Activated naive CD4-positive, alpha-beta T cell treated with anti-CD3 and anti-CD28 coated beads for 36 hours (primary cell): ENCODE data around the gene CD34. TPM values are rescaled to one million over a fixed set of nuclear protein-coding genes. Genes with fewer than 3 reads are reported as not detected.
"Not testable (repeated sequence)": the region's sequence is repeated elsewhere in the genome, so short reads cannot be mapped to it uniquely, and the experiment has no call there.

ENCODE experiments used
- CTCF ChIA-PET: fragments of 350-600 bp; sonication (Branson Sonifier 250); formaldehyde crosslinking; loops from one replicate; lab custom pipeline; 2021; ENCODE audit warnings: antibody characterized with exemption; lab: Charles Lee
- DNase-seq: peaks from one replicate; pipeline ENCODE4 v3.0.0-alpha.2; 2020
- H3K27ac Mint-ChIP-seq: one replicate; pipeline ENCODE4 v1.8.0; 2021; ENCODE audit warnings: mild to moderate bottlenecking, mixed read lengths
- H3K27me3 Mint-ChIP-seq: one replicate; pipeline ENCODE4 v1.8.0; 2021; ENCODE audit warnings: low read depth, mixed read lengths
- H3K36me3 Mint-ChIP-seq: one replicate; pipeline ENCODE4 v1.8.0; 2021; ENCODE audit warnings: low read depth, mixed read lengths
- H3K4me1 Mint-ChIP-seq: one replicate; pipeline ENCODE4 v1.8.0; 2021; ENCODE audit warnings: low read depth, mixed read lengths
- H3K4me3 Mint-ChIP-seq: one replicate; pipeline ENCODE4 v1.8.0; 2021; ENCODE audit warnings: mild to moderate bottlenecking, moderate library complexity, mixed read lengths
- H3K9me3 Mint-ChIP-seq: one replicate; pipeline ENCODE4 v1.8.0; 2021; ENCODE audit warnings: mixed read lengths
- intact Hi-C: fragments of 100-400 bp; cut with micrococcal nuclease; formaldehyde crosslinking; loops from one replicate; pipeline ENCODE4 v1.15.1; 2023
- total RNA-seq, 2 experiments: library from RNA; stranded (reverse); gene quantifications; one replicate each; pipeline ENCODE4 v1.2.3, GENCODE V29; 2021

Gene CD34
- total RNA-seq, 2 experiments from 2014 or later = 0.02 TPM

GRCh38 chr1:207949571-207950195 is 38.8 kb upstream of the CD34 start:
- no peak for DNase-seq
- peaks cover 3% of the 10 kb centered on the region for H3K27me3 Mint-ChIP-seq
- H3K36me3 Mint-ChIP-seq = no peaks in the 10 kb centered on the region
- H3K4me3 Mint-ChIP-seq = no peak overlapping the region
- no peaks in the 10 kb centered on the region for H3K9me3 Mint-ChIP-seq
- no peak overlapping the region for H3K27ac Mint-ChIP-seq
- intact Hi-C loops = no loop called here
- no peaks in the 10 kb centered on the region for H3K4me1 Mint-ChIP-seq
- CTCF ChIA-PET = no interaction called here

GRCh38 chr1:207948536-207949250 is 37.8 kb upstream of the CD34 start:
- DNase-seq = no peak
- H3K36me3 Mint-ChIP-seq = no peaks in the 10 kb centered on the region
- H3K27ac Mint-ChIP-seq = no peak overlapping the region
- intact Hi-C loops = no loop called here
- CTCF ChIA-PET = no interaction called here
- H3K9me3 Mint-ChIP-seq = no peaks in the 10 kb centered on the region
- peaks cover 2% of the 10 kb centered on the region for H3K27me3 Mint-ChIP-seq
- H3K4me1 Mint-ChIP-seq = no peaks in the 10 kb centered on the region
- no peak overlapping the region for H3K4me3 Mint-ChIP-seq

GRCh38 chr1:207946756-207947155 is 35.8 kb upstream of the CD34 start:
- H3K4me1 Mint-ChIP-seq = no peaks in the 10 kb centered on the region
- intact Hi-C loops = no loop called here
- CTCF ChIA-PET = interaction anchor here (0.7 kb wide), 1 partner anchor 59 kb away, joined by 3 read pairs; no protein-coding TSS in a partner anchor
- DNase-seq = no peak
- no peak overlapping the region for H3K27ac Mint-ChIP-seq
- H3K9me3 Mint-ChIP-seq = no peaks in the 10 kb centered on the region
- H3K4me3 Mint-ChIP-seq = no peak overlapping the region
- H3K36me3 Mint-ChIP-seq = no peaks in the 10 kb centered on the region
- peaks cover 5% of the 10 kb centered on the region for H3K27me3 Mint-ChIP-seq

- Mint-ChIP-seq H3K4me3 (no peak overlapping the region), H3K4me1 (no peaks in the 10 kb centered on the region), H3K27me3 (peaks cover 10% of the 10 kb centered on the region), H3K27ac (no peak overlapping the region), H3K9me3 (no peaks in the 10 kb centered on the region), H3K36me3 (no peaks in the 10 kb centered on the region)
- CTCF ChIA-PET = interaction anchor here (1.5 kb wide), 2 partner anchors 19 to 51 kb away, joined by 3 to 4 read pairs; no protein-coding TSS in a partner anchor
- intact Hi-C loops = no loop called here
- no peak for DNase-seq
These were observed 33.6 kb upstream of the CD34 start for GRCh38 chr1:207944571-207944970.

- H3K4me3 Mint-ChIP-seq, H3K4me1 Mint-ChIP-seq, H3K36me3 Mint-ChIP-seq, H3K27ac Mint-ChIP-seq, DNase-seq, intact Hi-C loops, H3K9me3 Mint-ChIP-seq: not testable (repeated sequence)
- peaks cover 12% of the 10 kb centered on the region for H3K27me3 Mint-ChIP-seq
- CTCF ChIA-PET = interaction anchor here (0.8 to 1.7 kb wide), 2 partner anchors 56 to 145 kb away, joined by 3 to 5 read pairs; no protein-coding TSS in a partner anchor
These were observed 31.4 kb upstream of the CD34 start for GRCh38 chr1:207942337-207942741.

GRCh38 chr1:207941665-207942064 is 30.7 kb upstream of the CD34 start:
- Mint-ChIP-seq H3K9me3 (no peaks in the 10 kb centered on the region), H3K4me1 (no peaks in the 10 kb centered on the region), H3K4me3 (no peak overlapping the region), H3K27ac (no peak overlapping the region), H3K27me3 (peaks cover 12% of the 10 kb centered on the region), H3K36me3 (no peaks in the 10 kb centered on the region)
- no peak for DNase-seq
- CTCF ChIA-PET = interaction anchor here (0.8 to 1.7 kb wide), 2 partner anchors 56 to 144 kb away, joined by 3 to 5 read pairs; no protein-coding TSS in a partner anchor
- intact Hi-C loops = no loop called here

GRCh38 chr1:207938016-207938415 is 27.1 kb upstream of the CD34 start:
- CTCF ChIA-PET = interaction anchor here (0.6 to 3.3 kb wide), 2 partner anchors 8 to 53 kb away, joined by 3 to 8 read pairs; no protein-coding TSS in a partner anchor
- Mint-ChIP-seq H3K27me3 (peaks cover 12% of the 10 kb centered on the region), H3K9me3 (no peaks in the 10 kb centered on the region), H3K36me3 (no peaks in the 10 kb centered on the region), H3K4me3 (no peak overlapping the region), H3K4me1 (no peaks in the 10 kb centered on the region), H3K27ac (no peak overlapping the region)
- DNase-seq = no peak
- intact Hi-C loops = no loop called here

- Mint-ChIP-seq H3K4me3 (no peak overlapping the region), H3K4me1 (no peaks in the 10 kb centered on the region), H3K27ac (no peak overlapping the region), H3K36me3 (no peaks in the 10 kb centered on the region), H3K27me3 (peaks cover 10% of the 10 kb centered on the region), H3K9me3 (no peaks in the 10 kb centered on the region)
- intact Hi-C loops = no loop called here
- CTCF ChIA-PET = interaction anchor here (3.3 kb wide), 1 partner anchor 52 kb away, joined by 8 read pairs; no protein-coding TSS in a partner anchor
- DNase-seq = no peak
These were observed 26.3 kb upstream of the CD34 start for GRCh38 chr1:207937204-207937603.

- no peaks in the 10 kb centered on the region for H3K9me3 Mint-ChIP-seq
- H3K36me3 Mint-ChIP-seq = no peaks in the 10 kb centered on the region
- no peak for DNase-seq
- H3K4me1 Mint-ChIP-seq = no peaks in the 10 kb centered on the region
- no peak overlapping the region for H3K4me3 Mint-ChIP-seq
- CTCF ChIA-PET = interaction anchor here (1.0 to 1.5 kb wide), 2 partner anchors 28 to 50 kb away, joined by 3 to 4 read pairs; no protein-coding TSS in a partner anchor
- H3K27ac Mint-ChIP-seq = no peak overlapping the region
- intact Hi-C loops = no loop called here
- H3K27me3 Mint-ChIP-seq = peaks cover 6% of the 10 kb centered on the region
These were observed 24.2 kb upstream of the CD34 start for GRCh38 chr1:207935166-207935583.

GRCh38 chr1:207933205-207933800 is 22.4 kb upstream of the CD34 start:
- no peak for DNase-seq
- no peaks in the 10 kb centered on the region for H3K4me1 Mint-ChIP-seq
- no peak overlapping the region for H3K4me3 Mint-ChIP-seq
- CTCF ChIA-PET = interaction anchor here (0.8 kb wide), 1 partner anchor 30 kb away, joined by 3 read pairs; no protein-coding TSS in a partner anchor
- H3K27me3 Mint-ChIP-seq = peaks cover 3% of the 10 kb centered on the region
- intact Hi-C loops = no loop called here
- H3K9me3 Mint-ChIP-seq = no peaks in the 10 kb centered on the region
- no peak overlapping the region for H3K27ac Mint-ChIP-seq
- no peaks in the 10 kb centered on the region for H3K36me3 Mint-ChIP-seq

GRCh38 chr1:207926984-207927383 is 16.1 kb upstream of the CD34 start:
- peaks cover 16% of the 10 kb centered on the region for H3K27me3 Mint-ChIP-seq
- H3K4me1 Mint-ChIP-seq = no peaks in the 10 kb centered on the region
- no peak overlapping the region for H3K27ac Mint-ChIP-seq
- H3K9me3 Mint-ChIP-seq = no peaks in the 10 kb centered on the region
- no peak overlapping the region for H3K4me3 Mint-ChIP-seq
- no peaks in the 10 kb centered on the region for H3K36me3 Mint-ChIP-seq
- DNase-seq = no peak
- CTCF ChIA-PET = interaction anchor here (1.4 kb wide), 2 partner anchors 42 to 95 kb away, joined by 4 read pairs; no protein-coding TSS in a partner anchor
- intact Hi-C loops = no loop called here

GRCh38 chr1:207925969-207926368 is 15.0 kb upstream of the CD34 start:
- H3K36me3 Mint-ChIP-seq, H3K27ac Mint-ChIP-seq, DNase-seq, H3K9me3 Mint-ChIP-seq, intact Hi-C loops, H3K4me3 Mint-ChIP-seq, H3K4me1 Mint-ChIP-seq: not testable (repeated sequence)
- H3K27me3 Mint-ChIP-seq = peaks cover 17% of the 10 kb centered on the region
- CTCF ChIA-PET = interaction anchor here (1.2 to 1.4 kb wide), 2 partner anchors 13 to 41 kb away, joined by 3 to 4 read pairs; no protein-coding TSS in a partner anchor
